HG02852 (cell line): ENCODE results near the gene AHCY.
A peak's percentile ranks its signal among the peaks of the same experiment; 100 is the strongest.
"Not testable (repeated sequence)": the region's sequence is repeated elsewhere in the genome, so short reads cannot be mapped to it uniquely, and the experiment has no call there.

Source experiments
- ATAC-seq: cut with Tn5 transposase; IDR thresholded peaks from one replicate; pipeline ENCODE4 v1.9.1; 2021; ENCODE audit warnings: mild to moderate bottlenecking, moderate library complexity; ENCODE audit not compliant: unreplicated experiment

The AHCY gene

DNA sequence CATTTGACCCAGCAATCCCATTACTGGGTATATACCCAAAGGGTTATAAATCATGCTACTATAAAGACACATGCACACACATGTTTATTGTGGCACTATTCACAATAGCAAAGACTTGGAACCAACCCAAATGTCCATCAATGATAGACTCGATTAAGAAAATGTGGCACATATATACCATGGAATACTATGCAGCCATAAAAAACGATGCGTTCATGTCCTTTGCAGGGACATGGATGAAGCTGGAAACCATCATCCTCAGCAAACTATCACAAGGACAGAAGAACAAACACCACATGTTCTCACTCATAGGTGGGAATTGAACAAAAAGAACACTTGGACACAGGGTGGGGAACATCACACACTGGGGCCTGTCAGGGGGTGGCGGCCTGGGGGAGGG lies 25.1 kb upstream of the AHCY start:
- not testable (repeated sequence) for ATAC-seq

DNA sequence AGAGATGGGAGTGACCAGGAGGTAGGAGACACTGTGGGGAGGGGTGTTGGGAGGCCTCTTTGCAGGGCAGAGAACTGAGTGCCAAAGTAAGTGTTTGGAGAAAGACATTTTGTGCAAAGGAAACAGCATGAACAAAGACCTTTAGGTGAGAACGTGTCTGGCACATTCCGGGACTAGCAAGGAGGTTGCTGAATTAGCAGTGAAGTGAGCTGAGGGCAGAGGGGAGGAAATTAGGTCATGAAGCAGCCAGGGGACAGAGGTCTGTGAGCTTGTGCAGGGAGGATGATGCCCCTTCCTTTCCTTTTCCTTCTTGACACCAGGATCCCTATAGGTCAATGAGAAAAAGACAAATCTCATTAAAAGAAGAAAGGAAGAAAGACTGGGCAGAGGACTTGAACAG lies 21.4 kb upstream of the AHCY start:
- ATAC-seq, result no peak

DNA sequence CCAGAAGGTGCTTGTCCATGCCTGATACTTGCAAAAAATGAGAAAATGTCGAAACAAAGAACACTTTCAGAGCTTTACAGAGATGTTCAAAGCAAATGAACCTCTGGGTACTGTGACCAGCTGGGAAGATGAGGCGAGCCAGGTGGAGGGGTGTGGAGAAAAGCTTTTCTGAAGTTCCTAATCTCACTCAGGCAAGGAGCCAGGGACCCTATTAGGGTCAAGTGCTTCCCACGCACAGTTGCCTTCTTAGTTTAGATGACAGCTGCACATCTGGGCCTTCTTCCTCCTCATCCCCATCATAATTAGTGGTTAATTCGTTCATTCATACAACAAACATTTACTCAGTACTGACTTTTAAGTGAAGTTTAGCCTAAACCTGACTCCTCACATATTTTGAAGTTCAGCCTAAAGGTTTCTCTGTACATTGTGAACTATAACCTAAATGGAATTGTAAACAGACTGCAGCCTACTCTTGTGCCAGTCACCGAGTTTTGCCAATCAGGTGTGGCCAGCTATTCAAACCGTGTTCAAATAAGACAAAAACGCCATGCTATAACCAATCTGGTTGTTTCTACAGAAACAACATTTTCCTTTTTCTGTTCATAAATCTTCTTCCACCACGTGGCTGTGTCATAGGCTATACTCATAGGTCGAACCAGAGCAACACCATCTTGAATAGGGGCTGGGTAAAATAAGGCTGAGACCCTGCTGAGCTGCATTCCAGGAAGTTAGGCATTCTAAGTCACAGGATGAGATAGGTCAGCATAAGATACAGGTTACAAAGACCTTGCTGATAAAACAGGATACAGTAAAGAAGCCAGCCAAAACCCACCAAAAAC lies 19.3 kb upstream of the AHCY start:
- no peak for ATAC-seq

DNA sequence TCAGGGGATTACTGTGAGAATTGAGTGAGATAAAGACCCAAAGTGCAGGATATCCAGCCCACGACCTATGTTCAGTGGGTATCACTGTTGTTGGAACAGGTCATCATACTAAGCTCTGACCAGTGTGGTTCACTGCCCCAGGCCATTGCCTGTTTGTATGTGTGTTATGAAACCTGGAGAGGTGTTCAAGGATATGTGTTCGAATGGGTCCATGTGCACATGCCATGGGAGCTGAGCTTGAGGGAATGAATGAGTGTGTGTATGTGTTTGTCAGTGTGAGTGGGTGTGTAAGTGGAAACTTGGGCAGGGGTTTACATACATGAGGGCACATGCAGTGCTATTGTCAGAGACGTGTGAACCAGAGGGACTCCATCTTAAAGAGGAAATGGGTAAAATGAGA lies 17.7 kb upstream of the AHCY start:
- ATAC-seq, result no peak

DNA sequence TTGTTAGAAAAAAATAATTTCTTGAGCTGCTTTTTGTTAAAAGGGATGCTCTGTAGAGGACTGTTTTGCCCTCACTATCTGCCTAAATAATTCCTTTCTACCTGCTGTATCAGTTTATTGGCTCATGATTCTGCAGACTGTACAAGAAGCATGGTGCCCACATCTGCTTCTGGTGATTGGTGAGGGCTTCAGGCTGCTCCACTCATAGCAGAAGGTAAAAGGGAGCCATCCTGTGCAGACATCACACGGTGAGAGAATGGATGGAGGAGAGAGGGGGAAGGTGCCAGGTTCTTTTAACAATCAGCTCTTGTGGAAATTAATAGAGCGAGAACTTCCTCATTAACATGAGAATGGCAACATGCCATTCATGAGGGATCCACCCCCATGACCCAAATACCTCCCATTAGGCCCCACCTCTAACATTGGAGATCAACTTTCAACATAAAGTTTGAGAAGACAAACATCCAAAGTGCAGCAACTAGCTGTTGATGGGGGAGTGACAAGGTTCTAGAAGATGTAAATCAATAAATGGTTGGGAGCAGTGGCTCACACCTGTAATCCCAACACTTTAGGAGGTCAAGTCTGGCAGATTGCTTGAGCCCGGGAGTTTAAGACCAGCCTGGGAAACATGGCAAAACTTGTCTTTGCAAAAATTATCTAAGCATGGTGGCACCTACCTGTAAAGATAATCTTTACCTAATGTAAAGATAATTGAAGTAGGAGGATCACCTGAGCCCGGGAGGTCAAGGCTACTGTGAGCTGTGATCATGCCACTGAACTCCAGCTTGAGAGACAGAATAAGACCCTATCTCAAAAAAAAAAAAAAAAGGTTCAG lies 15.7 kb upstream of the AHCY start:
- no peak for ATAC-seq

DNA sequence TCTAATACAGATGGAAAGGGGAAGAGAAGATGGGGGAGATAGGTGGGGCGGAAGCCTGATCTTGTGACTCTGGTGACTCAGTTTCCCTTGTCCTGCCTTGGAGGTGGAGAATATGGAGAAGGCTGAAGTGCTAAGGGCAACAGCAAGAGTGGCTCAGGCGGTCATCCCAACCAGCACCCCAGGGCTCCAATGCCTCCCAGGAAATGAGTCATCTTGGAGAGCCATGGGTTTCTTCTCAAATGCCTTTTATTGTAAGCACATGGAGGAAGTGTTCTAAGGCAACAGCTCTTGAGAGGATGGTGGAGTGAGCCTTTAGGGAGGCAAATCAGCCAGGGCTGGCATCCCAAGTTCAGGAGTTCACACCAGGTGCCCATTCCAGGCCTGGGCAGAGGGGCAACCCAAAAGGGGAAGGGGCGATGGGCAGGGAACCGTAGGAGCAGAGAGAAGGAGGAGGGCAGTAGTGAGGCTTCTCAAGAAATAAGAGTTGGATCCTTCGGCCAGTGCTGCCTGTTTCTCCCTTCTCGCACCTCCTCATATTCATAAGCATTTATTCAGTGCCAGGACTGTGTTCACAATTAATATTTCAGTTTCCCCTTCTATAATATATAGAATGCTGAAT lies 13.2 kb upstream of the AHCY start:
- no peak for ATAC-seq

DNA sequence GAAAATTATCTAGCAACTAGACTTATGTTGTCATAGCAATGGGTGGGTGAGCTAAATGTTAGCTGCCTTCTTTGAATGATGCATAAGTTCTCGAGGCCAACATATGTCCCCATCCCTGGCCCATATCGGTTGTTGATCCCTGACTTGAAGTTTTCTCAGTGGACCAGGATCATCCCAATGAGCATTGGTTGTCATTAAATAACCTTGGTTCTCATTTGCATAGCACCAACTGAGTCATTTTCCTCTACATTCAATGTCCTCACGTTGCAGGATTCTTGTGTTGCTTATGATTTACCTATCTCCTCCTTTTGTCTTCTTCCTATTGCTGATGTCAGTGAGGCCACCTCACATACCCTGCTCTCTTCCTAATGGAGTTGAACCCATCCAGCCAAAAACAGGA lies 12.1 kb upstream of the AHCY start:
- ATAC-seq, result no peak

DNA sequence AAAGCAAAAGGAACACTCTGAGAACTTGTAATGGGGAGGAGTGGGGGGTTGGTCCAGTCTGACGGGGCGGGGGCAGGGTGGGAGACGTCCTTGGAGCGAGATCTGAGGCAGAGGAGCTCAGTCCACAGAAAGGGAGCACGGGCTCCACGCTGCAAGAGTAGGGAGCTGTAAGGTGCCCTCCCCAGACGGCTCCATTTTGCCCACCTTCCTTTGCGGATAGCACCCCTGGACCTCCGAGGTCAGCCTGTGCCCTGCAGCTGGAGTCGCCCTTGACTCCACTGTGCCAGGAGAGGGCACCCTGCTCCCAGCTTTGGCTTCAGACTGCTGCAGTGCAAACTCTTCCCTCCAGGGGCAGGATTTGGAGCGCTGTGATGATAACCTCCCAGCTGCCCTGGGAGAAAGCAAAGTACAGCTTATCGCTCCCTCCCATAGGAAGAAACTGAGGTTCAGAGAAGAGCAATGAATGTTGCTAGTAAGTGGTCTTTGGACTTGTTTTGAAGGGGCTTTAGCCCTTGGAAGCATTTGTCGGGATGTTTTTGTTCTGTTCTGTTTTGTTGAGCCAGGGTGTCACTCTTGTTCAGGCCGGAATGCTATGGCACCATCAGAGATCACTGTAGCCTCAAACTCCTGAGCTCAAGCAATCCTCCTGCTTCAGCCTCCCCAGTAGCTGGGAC lies 9.5 kb upstream of the AHCY start:
- peak; percentile 82 for ATAC-seq

DNA sequence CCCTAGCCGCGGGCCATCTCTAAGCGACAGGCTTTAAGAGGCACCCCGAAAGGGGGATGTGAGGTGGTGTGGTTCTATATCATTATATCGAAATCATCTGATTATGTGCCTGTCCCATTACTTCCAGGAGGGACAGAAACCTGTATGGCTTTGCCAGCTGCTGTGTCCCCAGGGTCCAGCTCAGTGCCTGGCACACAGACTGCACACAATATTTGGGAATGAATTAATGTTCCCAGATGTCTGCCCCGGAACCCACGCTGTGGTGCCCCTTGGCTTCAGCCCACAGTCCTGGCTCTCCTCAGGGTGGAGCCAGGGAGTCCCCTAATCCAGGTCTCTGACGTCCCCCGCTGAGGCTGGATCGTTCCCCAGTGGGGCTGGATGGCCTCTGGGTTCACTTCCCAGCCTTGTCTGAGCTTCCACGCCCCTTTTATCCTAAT lies 8.9 kb upstream of the AHCY start:
- ATAC-seq, result no peak

DNA sequence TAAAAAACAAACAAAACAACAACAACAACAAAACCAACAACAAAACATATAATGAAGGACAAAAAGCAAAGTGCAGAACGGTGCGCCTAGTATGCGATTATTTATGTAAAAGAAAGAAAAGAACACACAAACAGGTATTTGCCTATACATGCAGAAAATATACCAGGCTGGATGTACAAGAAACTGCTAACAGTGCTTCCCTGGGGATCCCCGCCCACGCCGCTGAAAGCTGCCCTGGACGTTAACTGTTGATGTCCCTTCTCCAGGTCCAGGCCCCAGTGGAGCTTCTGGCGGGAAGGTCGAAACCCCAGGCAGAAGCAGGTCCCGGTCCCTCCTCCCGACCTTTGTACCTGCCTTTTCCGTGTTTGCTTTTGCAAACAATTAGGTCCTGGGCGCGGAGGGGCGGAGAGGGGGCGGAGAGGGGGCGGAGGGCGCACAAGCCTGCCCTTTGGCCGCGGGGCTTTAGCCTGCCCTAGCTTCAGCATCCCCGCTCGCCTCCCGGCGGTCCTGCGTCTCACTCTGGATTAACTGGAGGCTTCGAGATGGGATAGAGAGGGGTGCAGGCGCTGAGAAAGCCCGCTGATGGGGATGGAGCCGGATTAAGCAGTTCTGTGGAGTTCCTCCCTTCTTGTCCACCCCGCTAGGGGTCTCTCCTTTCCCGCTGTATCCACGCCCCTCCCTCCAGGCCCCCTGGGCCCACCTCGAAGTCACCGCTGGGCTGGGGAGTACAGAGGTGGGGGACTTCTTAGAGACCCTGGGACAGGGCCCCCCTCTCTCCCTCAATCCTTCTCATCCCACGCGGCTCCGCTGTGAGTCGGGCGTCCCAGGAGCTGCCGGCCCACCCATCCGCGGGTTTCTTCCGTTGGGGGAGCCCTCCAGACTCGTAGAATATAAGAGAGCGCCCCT lies 8.2 kb upstream of the AHCY start:
- no peak for ATAC-seq

DNA sequence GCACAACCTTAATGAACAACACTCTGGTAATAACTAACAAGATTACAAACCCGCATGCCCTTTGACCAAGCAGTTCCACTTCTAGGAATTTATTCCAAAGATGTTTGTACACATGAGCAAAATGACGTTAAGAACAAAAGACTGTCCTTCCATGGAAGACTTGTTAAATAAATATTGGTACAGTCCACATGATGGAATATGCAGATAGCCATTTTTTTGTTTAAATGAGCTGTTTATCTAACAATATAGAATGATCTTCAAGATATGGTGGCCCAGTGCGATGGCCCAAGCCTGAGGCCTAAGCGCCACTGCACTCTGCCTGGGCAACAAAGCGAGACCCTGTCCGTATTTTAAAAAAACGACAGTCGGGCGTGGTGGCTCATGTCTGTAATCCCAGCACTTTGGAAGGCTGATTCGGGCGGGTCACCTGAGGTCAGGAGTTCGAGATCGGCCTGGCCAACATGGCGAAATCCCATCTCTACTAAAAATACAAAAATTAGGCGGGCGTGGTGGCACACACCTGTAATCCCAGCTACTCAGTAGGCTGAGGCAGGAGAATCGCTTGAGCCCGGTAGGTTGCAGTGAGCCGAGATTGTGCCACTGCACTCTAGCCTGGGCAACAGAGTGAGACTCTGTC lies 7.4 kb upstream of the AHCY start:
- ATAC-seq, result no peak

DNA sequence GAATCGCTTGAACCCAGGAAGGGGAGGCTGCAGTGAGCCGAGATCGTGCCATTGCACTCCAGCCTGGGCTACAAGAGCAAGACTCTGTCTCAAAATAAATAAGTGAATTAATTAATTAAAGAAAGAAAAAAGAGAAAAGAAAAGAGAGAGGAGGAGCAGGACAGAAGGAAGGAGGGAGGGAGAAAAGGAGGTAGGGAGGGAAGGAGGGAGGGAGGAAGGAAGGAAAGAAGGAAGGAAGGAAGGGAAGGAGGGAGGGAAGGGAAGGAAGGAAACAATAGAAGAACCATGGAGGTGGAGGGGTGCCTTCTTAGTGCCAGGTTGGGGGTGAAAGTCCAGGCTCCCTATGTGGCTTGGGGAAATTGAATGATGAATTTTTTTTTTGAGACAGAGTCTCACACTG lies 6.5 kb upstream of the AHCY start:
- no peak for ATAC-seq

DNA sequence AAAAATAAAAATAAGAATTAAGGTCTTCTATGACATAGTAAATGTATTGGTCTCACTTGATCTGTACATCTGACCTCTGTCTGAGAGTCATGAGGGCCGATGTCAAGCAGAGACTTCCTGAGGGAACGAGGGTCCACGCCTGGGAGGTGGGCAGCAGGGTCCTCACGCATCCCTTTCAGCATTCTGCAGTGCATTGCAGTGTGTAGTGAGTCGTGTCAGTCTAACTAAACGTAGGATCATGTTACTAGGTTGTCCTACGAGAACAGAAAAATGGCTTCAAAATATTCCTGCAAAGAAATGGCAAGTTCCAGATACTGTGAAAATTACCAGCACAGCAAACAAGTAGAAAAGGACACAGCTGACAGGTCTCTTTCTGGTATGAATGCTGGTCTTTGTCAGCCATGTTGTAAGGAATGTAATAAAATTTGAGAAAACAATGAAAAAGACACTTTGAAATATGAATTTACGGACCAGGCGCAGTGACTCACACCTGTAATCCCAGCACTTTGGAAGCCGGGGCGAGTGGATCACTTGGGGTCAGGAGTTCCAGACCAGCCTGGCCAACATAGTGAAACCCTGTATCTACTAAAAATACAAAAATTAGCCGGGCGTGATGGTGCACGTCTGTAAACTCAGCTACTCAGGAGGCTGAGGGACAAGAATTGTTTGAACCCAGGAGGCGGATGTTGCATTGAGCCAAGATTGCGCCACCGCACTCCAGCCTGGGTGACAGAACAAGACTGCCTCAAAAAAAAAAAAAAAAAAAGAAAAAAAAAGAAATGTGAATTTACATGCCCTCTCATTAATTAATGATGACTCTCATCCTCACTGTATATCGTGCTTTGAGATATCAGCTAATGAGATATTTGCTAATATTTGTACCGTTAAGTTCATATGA lies 2.4 kb upstream of the AHCY start:
- no peak for ATAC-seq

DNA sequence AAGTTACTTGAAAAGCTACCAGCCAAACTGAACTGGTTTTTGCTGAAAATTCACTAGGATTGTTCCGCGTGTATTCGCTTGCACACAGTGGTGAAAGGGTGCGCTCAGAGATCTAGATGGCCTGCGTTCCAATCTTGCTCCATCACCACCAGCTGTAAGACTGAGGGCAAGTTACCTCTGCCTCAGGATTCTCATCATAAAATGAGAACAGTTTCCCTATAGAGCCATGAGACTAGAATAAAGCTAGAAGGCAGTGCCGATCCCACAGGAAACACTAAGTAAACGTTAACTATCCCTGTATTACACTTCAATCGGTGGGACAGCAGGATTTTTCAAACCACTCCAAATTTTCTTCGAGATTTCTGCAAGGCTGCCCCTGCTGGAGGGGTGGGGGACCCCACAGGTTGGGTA lies 838 bp downstream of the AHCY start:
- ATAC-seq, result no peak

DNA sequence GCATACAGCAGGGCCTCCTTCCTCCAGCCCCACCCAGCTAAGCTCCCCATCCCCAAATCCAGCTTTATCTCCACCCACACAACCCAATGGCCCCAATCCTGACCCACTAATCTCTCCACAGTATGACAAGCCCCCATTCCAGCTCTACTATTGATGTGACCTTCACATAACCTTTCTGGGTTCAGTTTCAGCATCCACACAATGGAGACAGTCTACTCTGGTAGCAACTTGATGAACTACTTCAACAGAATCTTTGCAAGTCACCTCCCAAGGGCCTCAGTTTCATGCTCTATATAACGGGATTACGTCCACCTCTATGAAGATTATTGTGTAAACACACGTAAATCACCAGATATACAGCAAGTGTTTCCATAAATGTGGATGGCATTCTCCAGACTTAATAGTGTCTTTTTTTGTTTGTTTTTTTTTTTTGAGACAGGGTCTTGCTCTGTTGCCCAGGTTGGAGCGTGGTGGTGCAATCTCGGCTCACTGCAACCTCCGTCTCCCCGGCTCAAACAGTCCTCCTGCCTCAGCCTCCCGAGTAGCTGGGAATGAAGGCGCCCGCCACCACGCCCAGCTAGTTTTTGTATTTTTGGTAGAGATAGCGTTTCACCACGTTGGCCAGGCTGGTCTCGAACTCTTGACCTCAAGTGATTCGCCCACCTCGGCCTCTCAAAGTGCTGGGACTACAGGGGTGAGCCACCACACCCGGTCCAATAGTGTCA lies 1.4 kb downstream of the AHCY start:
- ATAC-seq, result no peak

DNA sequence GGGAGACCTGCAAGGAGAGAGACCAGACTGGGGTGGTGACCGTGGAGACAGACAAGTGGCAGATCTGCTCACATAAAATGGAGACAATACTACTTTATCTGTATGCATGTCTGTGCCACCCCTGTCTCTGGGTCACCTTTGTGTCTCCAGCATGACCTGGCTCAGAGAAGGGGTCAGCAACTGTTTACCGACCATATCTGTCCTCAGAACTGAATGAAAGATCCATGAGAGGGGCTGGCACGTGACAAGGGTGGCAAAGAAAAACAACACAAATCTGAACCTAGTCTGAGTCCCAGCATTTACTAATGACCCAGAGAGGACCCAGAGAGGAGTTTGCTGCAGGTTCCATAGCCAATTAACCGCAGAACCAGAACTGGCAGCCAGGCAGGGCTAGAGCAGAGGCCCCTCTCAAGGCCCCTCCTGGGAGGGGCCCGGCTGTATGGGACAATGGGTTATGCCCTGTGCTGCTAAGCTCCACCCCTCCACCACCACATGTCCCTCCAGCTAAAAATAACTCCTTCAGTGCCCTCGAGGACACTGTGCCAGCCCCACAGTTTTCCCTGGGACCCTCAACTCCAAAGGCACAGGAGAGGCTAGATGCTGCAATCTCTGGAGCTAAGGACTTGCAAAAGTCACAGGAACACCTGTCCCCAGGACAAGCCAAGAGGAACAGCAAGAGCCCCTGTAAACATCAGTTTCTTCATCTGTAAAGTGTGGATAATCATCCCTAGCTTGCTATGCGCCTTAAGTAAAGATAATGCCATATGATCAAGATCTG lies 2.2 kb downstream of the AHCY start:
- no peak for ATAC-seq

DNA sequence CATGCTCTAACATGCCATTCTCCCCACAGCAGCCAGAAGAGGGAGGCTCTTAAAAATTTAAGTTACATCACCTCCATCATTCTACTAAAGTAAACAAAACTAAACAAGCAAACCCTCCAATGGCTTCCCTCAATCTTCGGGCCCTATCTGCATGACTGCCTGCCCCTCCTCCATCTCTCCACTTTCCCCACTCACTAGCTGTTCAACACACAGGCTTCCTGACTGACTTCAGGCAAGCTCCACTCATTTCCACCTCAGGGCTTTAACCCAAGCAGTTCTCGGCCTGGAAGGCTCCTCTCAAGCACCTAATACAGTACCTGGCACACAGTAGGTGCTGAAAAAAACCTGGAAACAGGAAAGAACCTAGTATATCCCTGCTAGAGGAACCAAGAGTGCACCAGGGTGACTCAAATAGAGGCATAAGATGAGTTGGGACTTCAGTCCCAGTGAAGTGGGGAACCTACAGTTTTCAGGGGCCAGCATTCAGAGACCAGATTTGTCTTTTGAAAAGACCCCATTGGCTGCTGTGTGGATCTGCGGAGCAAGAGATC lies 2.8 kb downstream of the AHCY start:
- no peak for ATAC-seq
